Measurements from ENCODE around the gene PKD1L1.
"Not testable (repeated sequence)": the region's sequence is repeated elsewhere in the genome, so short reads cannot be mapped to it uniquely, and the experiment has no call there.

The PKD1L1 gene

DNA sequence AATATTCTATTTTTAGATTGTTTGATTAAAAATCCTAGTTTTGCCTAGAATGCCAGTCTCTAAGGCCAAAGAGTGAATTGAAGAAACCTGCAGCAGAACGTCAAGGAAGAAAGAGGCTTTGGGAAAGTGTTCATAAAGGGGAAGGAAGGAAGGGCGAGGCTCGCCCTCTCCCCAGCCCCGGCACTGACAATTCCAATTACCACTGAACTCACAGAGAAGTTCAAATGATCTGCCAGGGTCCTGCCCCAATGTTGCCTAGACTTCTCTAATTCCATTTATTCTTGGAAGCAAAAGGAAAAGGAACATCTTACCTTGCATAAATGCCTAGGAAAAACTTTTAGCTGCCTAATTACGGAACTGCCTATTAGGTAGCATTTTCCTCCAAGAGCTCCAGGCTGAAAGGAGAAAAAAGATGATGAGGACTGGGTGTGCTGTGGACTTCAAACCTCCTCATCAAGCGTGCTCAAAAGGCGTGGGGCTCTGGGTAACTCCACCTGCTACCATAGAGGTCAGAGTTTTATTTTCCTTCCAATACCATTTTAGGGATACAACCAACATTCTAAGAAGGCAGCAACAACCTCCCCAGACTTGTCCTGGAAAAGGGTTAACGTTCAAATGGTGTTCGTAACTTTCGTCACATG, 134.5 kb downstream of the PKD1L1 start:
- DNase-seq: no peak

- DNase-seq: peak in 1 of 3 experiments; percentile 35
Observed at GRCh38 chr7:47812429-47813136, 135.7 kb downstream of the PKD1L1 start.

- DNase-seq: no peak
Observed at GRCh38 chr7:47811632-47812380, 136.5 kb downstream of the PKD1L1 start.

- DNase-seq: peak in 1 of 3 experiments; percentile 23
Observed at GRCh38 chr7:47809387-47809786, 138.9 kb downstream of the PKD1L1 start.

DNA sequence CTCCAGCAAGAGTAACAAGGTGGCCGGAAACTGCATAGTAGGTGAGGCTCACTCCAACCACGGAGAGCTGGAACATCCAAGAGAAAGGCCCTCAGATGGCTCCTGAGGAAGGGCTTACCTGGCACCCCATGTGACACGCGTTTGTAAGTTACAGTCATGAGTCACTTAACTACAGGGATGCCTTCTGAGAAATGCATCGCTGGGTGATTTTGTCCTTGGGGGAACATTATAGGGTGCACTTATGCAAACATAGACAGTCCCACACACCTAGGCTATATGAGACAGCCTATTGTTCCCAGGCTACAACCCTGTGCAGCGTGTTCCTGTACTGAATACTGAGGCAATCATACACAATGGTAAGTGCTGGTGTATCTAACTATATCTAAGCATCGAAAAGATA, 139.9 kb downstream of the PKD1L1 start:
- no peak for DNase-seq

- no peak for DNase-seq
Observed at GRCh38 chr7:47807756-47808155, 140.5 kb downstream of the PKD1L1 start.

DNA sequence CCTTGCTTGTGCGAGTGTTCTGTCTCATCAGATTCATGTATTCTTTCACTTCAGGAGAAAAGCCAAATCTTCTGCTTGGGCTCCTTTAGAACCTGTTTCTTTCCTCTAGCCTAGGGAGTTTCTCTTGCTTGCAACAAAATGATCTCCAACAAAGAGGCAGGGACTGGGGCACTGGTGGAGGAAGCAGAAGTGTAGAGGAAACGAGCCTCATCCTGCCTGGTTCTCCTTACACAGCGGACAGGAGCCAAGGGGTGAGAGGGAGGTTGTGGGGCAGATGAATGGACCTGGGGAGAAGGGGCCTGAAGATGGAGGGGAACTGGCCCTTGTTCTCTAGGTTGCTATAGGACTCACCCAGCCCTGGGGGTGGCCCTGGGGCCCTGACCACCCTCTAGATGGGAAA, 141.1 kb downstream of the PKD1L1 start:
- DNase-seq: no peak

- DNase-seq: no peak
Observed at GRCh38 chr7:47806701-47807103, 141.6 kb downstream of the PKD1L1 start.

GRCh38 chr7:47804767-47805545, 143.3 kb downstream of the PKD1L1 start:
- DNase-seq: peak in 1 of 3 experiments; percentile 23

DNA sequence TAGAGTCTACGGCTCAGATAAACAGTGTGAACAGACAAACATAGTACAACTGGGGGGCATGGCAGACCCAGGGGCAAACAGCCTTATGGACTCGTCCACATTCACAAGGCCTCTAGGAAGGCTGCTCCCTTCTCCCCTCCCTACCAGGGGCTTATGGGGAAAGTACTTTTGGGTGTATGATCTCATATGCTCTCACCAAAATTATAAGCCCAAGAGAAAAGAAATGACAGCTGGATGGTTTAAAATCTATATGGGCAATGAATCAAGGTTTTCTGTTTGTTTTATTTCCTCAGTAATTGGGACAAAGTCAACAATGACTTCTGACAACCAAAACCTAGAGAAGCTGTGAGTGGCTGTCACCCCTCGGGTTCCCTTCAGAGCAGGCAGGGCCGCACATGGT, 144.4 kb downstream of the PKD1L1 start:
- DNase-seq: peak in 2 of 3 experiments; percentile 20 to 73

- DNase-seq: peak in 1 of 3 experiments; percentile 37
Observed at GRCh38 chr7:47803025-47803424, 145.2 kb downstream of the PKD1L1 start.

- DNase-seq: no peak
Observed at GRCh38 chr7:47801423-47801822, 146.8 kb downstream of the PKD1L1 start.

- DNase-seq: no peak
Observed at GRCh38 chr7:47799524-47799923, 148.7 kb downstream of the PKD1L1 start.

DNA sequence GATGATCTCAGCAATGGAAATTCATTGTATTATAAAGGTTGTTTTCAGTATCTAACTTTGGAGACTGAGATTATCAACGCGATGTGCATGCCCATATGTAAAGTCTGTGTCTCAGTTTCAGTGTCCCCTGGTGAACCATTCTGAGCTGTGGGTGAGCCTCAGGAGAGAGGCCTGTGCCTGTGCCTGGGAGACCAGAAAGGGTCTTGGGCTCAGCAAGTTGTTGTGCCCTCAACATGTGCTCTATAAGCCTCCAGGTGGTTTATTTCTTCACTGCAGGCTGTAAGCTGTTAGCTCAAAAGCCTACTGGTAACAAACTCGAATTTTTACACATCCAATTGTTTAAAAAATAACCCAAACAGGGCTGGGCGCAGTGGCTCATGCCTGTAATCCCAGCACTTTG, 151.9 kb downstream of the PKD1L1 start:
- DNase-seq: no peak

- DNase-seq: no peak
Observed at GRCh38 chr7:47795631-47796030, 152.6 kb downstream of the PKD1L1 start.

DNA sequence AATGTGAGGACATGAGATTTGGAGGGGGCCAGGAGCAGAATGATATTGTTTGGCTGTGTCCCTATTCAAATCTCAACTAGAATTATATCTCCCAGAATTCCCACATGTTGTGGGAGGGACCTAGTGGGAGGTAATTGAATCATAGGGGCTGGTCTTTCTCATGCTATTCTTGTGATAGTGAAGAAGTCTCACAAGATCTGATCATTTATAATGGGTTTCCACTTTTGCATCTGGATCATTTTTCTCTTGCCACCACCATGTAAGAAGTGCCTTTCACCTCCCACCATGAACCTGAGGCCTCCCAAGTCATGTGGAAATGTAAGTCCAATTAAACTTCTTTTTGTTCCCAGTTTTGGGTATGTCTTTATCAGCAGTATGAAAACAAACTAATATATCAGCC, 153.1 kb downstream of the PKD1L1 start:
- DNase-seq: not testable (repeated sequence)

DNA sequence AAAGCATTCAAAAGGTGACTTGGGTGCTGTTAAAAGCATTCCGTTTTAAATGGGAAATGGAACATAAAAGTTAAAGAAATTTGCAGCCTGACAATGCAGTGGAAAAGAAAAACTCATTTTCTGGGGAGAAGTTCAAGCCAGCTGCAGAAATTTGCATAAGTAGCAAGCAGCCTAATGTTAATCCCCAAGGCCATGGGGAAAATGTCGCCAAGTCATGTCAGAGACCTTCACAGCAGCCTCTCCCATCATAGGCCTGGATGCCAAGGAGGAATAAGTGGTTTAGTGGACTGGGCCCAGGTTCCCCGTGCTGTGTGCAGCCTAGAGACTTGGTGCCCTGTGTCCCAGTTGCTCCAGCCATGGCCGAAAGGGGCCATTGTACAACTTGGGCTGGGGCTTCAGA, 154.2 kb downstream of the PKD1L1 start:
- no peak for DNase-seq

DNA sequence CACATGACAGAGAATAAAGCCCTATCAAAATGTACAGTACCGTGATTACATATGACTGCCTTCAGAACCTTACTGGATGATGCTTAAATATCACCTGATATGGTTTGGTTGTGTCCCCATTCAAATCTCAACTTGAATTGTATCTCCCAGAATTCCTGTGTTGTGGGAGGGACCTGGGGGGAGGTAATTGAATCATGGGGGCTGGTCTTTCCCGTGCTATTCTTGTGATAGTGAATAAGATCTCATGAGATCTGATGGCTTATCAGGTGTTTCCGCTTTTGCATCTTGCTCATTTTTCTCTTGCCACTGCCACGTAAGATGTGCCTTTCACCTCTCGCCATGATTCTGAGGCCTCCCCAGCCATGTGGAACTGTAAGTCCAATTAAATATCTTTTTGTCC, 155.1 kb downstream of the PKD1L1 start:
- not testable (repeated sequence) for DNase-seq

DNA sequence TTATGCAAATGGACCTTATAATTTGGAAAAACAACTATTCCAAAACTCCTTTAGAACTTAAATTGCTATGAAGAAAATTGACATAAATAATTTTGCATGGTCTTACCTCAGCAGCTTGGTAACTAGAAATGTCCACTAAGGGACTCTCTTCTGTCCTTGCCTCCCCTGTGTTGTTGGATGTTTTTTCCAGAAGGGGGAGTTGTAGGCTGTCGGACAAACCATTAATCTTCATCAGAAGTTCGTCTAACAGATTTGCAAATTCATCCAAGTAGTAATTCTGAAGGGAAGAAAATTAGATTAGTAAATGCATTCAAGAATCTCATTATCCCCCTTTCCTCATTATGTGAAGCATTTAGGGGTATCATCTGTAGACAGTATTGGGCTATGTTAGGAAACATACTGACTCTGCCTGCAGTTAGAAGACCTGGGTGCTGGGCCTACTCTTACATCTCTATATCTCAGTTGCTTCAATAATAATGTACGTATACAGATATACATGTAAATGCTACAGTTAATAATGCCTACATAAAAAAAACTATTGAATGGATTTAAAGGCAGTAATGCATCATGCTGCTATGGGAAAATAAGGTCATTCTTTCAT, 155.6 kb downstream of the PKD1L1 start:
- DNase-seq: peak in 1 of 3 experiments; percentile 31

- no peak for DNase-seq
Observed at GRCh38 chr7:47791682-47792081, 156.6 kb downstream of the PKD1L1 start.

GRCh38 chr7:47788083-47788482, 160.2 kb downstream of the PKD1L1 start:
- no peak for DNase-seq

DNA sequence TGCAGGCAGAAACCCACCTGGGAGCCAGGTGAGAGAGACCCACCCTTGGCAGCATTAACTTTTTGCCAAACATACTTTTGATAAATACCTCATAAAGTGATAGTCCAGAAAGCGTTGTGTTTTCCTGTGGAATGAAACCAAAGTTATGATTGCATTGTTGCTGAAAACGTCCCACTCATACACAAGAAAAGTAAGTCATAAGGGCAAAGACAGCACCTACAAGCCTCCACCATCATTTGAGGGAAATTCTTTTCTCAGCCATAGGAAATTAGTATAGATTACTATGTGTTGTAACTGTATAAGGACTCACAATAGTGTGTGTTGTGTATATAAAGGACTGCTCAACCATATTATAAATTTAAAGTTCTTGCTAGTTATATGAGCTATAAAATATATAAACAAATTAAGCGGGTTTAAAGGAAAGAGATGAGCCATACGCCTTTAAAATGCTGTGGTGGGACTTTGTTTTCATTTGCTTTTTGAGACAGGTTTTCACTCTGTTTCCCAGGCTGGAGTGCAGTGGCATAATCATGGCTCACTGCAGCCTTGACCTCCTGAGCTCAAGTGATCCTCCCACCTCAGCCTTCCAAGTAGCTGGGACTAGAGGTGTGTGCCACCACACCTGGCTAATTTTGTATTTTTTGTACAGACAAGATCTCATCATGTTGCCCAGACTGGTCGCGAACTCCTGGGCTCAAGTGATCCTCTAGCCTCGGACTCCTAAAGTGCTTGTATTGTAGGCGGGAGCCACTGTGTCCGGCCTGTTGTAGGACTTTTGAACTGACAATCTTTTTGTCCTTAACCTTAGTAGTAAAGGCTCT, 160.8 kb downstream of the PKD1L1 start:
- DNase-seq: no peak
